ENCODE data around the gene TOP3A. TPM values are rescaled to one million over a fixed set of nuclear protein-coding genes. Genes with fewer than 3 reads are reported as not detected.

Gene TOP3A
- total and polyA plus RNA-seq, 2 of the 13 experiments (the other 11 are each of a cell fraction or from before 2014, with no cell fraction given) = 16.9 to 36.8 TPM

DNA sequence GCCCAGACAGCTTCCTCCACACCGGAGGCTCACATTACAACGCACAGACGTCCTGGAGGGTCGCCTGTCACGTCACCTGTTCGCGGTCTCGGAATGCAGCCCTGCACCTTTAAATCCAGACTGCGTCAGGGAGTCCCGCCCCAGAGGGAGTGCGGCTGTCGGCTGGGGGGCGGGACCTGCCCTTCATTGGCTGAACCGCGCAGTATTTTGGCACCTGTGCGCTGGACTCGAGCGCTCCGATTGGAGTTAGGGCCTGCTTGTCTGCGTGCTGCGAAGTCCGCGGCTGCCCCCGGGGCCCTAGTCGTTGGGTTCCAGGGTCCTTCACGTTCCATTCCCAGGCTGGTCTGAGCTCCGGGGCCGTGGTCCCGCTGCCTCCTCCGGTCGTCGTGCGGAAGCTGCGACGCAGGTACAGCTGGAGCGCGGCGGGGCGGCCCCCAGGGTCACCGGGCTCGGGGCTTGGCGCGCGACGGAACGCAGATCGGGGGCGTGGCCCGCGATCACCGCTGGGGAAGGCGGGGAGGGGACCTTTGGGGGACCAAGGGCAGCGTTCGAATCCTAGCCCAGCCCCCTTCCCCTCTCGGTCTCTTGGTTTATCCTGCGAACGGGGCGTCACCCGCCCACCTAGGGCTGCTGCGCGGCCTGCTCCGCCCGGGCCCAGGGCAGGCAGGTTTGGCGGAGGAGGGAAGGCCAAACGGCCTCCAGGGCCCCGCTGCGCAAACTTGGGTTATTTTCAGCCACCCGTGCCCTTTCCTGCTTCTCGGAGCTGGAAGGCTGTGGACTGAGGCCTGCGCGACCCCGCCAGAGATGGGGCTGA is 54.3 kb downstream of the TOP3A start, which contains the start of gene MIEF2 (continued):
- TF ChIP-seq HNRNPUL1 (IDR thresholded peaks at IDR 0.05; ENCODE audit: low read depth, low read length) (no peak), KAT7 (CRISPR knock-in tag; IDR thresholded peaks at IDR 0.05; ENCODE audit: borderline replicate concordance) (peak; percentile 53; the same call in 1 of the 2 replicates), ZNF839 (CRISPR knock-in tag; IDR thresholded peaks at IDR 0.05; ENCODE audit: borderline replicate concordance) (no peak; the same call in 1 of the 2 replicates), NFKB2 (CRISPR knock-in tag; IDR thresholded peaks at IDR 0.05; ENCODE audit: borderline replicate concordance) (peak; percentile 13; the same call in 1 of the 2 replicates), POLR2A (IDR thresholded peaks at IDR 0.05; ENCODE audit: insufficient read depth in 1 of 2, low read depth in 2 of 2, low read length in 2 of 2) (peak; percentile 67 to 84), ZNF772 (CRISPR knock-in tag; IDR thresholded peaks at IDR 0.05) (peak; percentile 81), MATR3 (CRISPR knock-in tag; IDR thresholded peaks at IDR 0.05) (no peak), MIXL1 (CRISPR knock-in tag; IDR thresholded peaks at IDR 0.05) (no peak)
- TF ChIP-seq, protein P1, sequence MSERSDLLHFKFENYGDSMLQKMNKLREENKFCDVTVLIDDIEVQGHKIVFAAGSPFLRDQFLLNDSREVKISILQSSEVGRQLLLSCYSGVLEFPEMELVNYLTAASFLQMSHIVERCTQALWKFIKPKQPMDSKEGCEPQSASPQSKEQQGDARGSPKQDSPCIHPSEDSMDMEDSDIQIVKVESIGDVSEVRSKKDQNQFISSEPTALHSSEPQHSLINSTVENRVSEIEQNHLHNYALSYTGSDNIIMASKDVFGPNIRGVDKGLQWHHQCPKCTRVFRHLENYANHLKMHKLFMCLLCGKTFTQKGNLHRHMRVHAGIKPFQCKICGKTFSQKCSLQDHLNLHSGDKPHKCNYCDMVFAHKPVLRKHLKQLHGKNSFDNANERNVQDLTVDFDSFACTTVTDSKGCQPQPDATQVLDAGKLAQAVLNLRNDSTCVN (CRISPR knock-in tag; IDR thresholded peaks at IDR 0.05; ENCODE audit: borderline replicate concordance) = peak; percentile 78; the same call in 1 of the 2 replicates
- TF ChIP-seq, protein P2, sequence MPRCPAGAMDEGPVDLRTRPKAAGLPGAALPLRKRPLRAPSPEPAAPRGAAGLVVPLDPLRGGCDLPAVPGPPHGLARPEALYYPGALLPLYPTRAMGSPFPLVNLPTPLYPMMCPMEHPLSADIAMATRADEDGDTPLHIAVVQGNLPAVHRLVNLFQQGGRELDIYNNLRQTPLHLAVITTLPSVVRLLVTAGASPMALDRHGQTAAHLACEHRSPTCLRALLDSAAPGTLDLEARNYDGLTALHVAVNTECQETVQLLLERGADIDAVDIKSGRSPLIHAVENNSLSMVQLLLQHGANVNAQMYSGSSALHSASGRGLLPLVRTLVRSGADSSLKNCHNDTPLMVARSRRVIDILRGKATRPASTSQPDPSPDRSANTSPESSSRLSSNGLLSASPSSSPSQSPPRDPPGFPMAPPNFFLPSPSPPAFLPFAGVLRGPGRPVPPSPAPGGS (CRISPR knock-in tag; IDR thresholded peaks at IDR 0.05) = peak; percentile 53
- TF ChIP-seq, protein P3, sequence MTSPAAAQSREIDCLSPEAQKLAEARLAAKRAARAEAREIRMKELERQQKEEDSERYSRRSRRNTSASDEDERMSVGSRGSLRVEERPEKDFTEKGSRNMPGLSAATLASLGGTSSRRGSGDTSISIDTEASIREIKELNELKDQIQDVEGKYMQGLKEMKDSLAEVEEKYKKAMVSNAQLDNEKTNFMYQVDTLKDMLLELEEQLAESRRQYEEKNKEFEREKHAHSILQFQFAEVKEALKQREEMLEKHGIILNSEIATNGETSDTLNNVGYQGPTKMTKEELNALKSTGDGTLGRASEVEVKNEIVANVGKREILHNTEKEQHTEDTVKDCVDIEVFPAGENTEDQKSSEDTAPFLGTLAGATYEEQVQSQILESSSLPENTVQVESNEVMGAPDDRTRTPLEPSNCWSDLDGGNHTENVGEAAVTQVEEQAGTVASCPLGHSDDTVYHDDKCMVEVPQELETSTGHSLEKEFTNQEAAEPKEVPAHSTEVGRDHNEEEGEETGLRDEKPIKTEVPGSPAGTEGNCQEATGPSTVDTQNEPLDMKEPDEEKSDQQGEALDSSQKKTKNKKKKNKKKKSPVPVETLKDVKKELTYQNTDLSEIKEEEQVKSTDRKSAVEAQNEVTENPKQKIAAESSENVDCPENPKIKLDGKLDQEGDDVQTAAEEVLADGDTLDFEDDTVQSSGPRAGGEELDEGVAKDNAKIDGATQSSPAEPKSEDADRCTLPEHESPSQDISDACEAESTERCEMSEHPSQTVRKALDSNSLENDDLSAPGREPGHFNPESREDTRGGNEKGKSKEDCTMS (CRISPR knock-in tag; conservative IDR thresholded peaks at IDR 0.05) = no peak
- TF ChIP-seq, protein P4, sequence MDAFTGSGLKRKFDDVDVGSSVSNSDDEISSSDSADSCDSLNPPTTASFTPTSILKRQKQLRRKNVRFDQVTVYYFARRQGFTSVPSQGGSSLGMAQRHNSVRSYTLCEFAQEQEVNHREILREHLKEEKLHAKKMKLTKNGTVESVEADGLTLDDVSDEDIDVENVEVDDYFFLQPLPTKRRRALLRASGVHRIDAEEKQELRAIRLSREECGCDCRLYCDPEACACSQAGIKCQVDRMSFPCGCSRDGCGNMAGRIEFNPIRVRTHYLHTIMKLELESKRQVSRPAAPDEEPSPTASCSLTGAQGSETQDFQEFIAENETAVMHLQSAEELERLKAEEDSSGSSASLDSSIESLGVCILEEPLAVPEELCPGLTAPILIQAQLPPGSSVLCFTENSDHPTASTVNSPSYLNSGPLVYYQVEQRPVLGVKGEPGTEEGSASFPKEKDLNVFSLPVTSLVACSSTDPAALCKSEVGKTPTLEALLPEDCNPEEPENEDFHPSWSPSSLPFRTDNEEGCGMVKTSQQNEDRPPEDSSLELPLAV (CRISPR knock-in tag; conservative IDR thresholded peaks at IDR 0.05; ENCODE audit: low read depth) = no peak
- TF ChIP-seq, protein P5, sequence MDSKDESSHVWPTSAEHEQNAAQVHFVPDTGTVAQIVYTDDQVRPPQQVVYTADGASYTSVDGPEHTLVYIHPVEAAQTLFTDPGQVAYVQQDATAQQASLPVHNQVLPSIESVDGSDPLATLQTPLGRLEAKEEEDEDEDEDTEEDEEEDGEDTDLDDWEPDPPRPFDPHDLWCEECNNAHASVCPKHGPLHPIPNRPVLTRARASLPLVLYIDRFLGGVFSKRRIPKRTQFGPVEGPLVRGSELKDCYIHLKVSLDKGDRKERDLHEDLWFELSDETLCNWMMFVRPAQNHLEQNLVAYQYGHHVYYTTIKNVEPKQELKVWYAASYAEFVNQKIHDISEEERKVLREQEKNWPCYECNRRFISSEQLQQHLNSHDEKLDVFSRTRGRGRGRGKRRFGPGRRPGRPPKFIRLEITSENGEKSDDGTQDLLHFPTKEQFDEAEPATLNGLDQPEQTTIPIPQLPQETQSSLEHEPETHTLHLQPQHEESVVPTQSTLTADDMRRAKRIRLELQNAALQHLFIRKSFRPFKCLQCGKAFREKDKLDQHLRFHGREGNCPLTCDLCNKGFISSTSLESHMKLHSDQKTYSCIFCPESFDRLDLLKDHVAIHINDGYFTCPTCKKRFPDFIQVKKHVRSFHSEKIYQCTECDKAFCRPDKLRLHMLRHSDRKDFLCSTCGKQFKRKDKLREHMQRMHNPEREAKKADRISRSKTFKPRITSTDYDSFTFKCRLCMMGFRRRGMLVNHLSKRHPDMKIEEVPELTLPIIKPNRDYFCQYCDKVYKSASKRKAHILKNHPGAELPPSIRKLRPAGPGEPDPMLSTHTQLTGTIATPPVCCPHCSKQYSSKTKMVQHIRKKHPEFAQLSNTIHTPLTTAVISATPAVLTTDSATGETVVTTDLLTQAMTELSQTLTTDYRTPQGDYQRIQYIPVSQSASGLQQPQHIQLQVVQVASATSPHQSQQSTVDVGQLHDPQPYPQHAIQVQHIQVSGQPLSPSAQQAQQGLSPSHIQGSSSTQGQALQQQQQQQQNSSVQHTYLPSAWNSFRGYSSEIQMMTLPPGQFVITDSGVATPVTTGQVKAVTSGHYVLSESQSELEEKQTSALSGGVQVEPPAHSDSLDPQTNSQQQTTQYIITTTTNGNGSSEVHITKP (CRISPR knock-in tag; IDR thresholded peaks at IDR 0.05; ENCODE audit: low read depth) = peak; percentile 94

All from HepG2 (cell line).